ENCODE data around the gene TCF7L2. TPM values are rescaled to one million over a fixed set of nuclear protein-coding genes. Genes with fewer than 3 reads are reported as not detected.

TCF7L2 gene
- polyA plus RNA-seq, 1 donor from 2014 or later: 1.7 TPM

GRCh38 chr10:112996462-112996861, 46.4 kb downstream of the TCF7L2 start:
- H3K9me3 ChIP-seq (ENCODE audit: low read length): no peaks in the 10 kb centered on the region
- no peak overlapping the region for H3K9ac ChIP-seq (ENCODE audit: low read length)
- H3F3A ChIP-seq (ENCODE audit: insufficient read depth, low read length, poor library complexity, severe bottlenecking): no peaks in the 10 kb centered on the region
- H3K4me3 ChIP-seq (ENCODE audit: low read length): no peak overlapping the region
- no peak overlapping the region for H2AFZ ChIP-seq (ENCODE audit: low read depth, low read length)
- H4K20me1 ChIP-seq (ENCODE audit: insufficient read depth): no peaks in the 10 kb centered on the region
- no peaks in the 10 kb centered on the region for H3K9me2 ChIP-seq (ENCODE audit: insufficient read depth, low read length)
- H3K4me2 ChIP-seq (ENCODE audit: low read length): no peak overlapping the region
- H3K27ac ChIP-seq (ENCODE audit: low read length): no peak overlapping the region
- no peak for TF ChIP-seq CTCF (IDR thresholded peaks at IDR 0.05; ENCODE audit: poor library complexity, severe bottlenecking)
- no peak for TF ChIP-seq SMC3 (conservative IDR thresholded peaks at IDR 0.05; ENCODE audit: poor library complexity)
- no peak for TF ChIP-seq EP300 (conservative IDR thresholded peaks at IDR 0.05; ENCODE audit: poor library complexity, severe bottlenecking)
- no peak for TF ChIP-seq POLR2AphosphoS5 (IDR thresholded peaks at IDR 0.05)
- no peak for TF ChIP-seq EZH2 (IDR thresholded peaks at IDR 0.05; ENCODE audit: borderline replicate concordance, insufficient read depth, low read length, poor library complexity, severe bottlenecking)
- TF ChIP-seq MXI1 (conservative IDR thresholded peaks at IDR 0.05; ENCODE audit: poor library complexity, severe bottlenecking): no peak
- no peak for TF ChIP-seq RAD21 (conservative IDR thresholded peaks at IDR 0.05)
- no peak for TF ChIP-seq REST (IDR thresholded peaks at IDR 0.05; ENCODE audit: borderline replicate concordance)
- no peak for TF ChIP-seq TAF1 (IDR thresholded peaks at IDR 0.05; ENCODE audit: low read depth)
- H3K36me3 ChIP-seq (ENCODE audit: insufficient read depth, low read length): no peaks in the 10 kb centered on the region
- peaks cover 15% of the 10 kb centered on the region for H3K79me2 ChIP-seq (replicated peaks; ENCODE audit: insufficient read depth, low read length)
- H3K27me3 ChIP-seq (ENCODE audit: insufficient read depth, low read depth, low read length): no peaks in the 10 kb centered on the region

GRCh38 chr10:112999102-112999501, 49.1 kb downstream of the TCF7L2 start:
- Histone ChIP-seq H3K79me2 (replicated peaks; ENCODE audit: insufficient read depth, low read length) (peaks cover 27% of the 10 kb centered on the region), H3K4me3 (ENCODE audit: low read length) (no peak overlapping the region), H3K27ac (ENCODE audit: low read length) (no peak overlapping the region), H3K9me3 (ENCODE audit: low read length) (no peaks in the 10 kb centered on the region), H3K9ac (ENCODE audit: low read length) (no peak overlapping the region), H3K4me2 (ENCODE audit: low read length) (no peak overlapping the region), H4K20me1 (ENCODE audit: insufficient read depth) (no peaks in the 10 kb centered on the region), H3K27me3 (ENCODE audit: insufficient read depth, low read depth, low read length) (no peaks in the 10 kb centered on the region), H2AFZ (ENCODE audit: low read depth, low read length) (no peak overlapping the region), H3K9me2 (ENCODE audit: insufficient read depth, low read length) (no peaks in the 10 kb centered on the region), H3K36me3 (ENCODE audit: insufficient read depth, low read length) (no peaks in the 10 kb centered on the region), H3F3A (ENCODE audit: insufficient read depth, low read length, poor library complexity, severe bottlenecking) (no peaks in the 10 kb centered on the region)
- TF ChIP-seq TAF1 (IDR thresholded peaks at IDR 0.05; ENCODE audit: low read depth) (no peak), SMC3 (conservative IDR thresholded peaks at IDR 0.05; ENCODE audit: poor library complexity) (no peak), RAD21 (conservative IDR thresholded peaks at IDR 0.05) (no peak), POLR2AphosphoS5 (IDR thresholded peaks at IDR 0.05) (no peak), REST (IDR thresholded peaks at IDR 0.05; ENCODE audit: borderline replicate concordance) (no peak), CTCF (IDR thresholded peaks at IDR 0.05; ENCODE audit: poor library complexity, severe bottlenecking) (no peak)
